ENCODE measurements around the gene GGTLC1.

DNA sequence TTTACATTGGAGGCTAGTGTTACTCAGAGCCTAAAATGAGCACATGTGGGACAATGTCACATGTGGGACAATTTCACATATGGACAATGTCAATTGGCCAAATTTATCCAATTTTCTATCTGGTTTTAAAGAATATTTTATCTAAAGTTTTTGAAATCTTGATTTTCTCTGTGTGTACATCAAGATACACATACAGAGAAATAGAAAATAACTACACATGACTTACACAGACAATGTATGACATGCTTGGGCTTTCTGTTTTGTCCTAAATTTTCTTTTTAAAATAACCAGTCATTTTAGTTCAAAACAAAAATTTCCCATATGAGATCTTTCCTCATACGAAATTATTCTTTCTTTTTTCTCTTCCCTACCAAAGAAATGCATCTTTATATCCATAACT is 24.6 kb downstream of the GGTLC1 start:
- TF ChIP-seq, protein P1, sequence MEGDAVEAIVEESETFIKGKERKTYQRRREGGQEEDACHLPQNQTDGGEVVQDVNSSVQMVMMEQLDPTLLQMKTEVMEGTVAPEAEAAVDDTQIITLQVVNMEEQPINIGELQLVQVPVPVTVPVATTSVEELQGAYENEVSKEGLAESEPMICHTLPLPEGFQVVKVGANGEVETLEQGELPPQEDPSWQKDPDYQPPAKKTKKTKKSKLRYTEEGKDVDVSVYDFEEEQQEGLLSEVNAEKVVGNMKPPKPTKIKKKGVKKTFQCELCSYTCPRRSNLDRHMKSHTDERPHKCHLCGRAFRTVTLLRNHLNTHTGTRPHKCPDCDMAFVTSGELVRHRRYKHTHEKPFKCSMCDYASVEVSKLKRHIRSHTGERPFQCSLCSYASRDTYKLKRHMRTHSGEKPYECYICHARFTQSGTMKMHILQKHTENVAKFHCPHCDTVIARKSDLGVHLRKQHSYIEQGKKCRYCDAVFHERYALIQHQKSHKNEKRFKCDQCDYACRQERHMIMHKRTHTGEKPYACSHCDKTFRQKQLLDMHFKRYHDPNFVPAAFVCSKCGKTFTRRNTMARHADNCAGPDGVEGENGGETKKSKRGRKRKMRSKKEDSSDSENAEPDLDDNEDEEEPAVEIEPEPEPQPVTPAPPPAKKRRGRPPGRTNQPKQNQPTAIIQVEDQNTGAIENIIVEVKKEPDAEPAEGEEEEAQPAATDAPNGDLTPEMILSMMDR (IDR thresholded peaks at IDR 0.05; ENCODE audit: borderline replicate concordance, extremely low read depth, low read length, poor library complexity, severe bottlenecking): no peak
- TF ChIP-seq EZH2 (IDR thresholded peaks at IDR 0.05; ENCODE audit: borderline replicate concordance, low read depth, low read length, severe bottlenecking): no peak
